GM08714 (cell line): ENCODE data around the gene FAM169A.
"Not testable (repeated sequence)": the region's sequence is repeated elsewhere in the genome, so short reads cannot be mapped to it uniquely, and the experiment has no call there.

Experiments used
- H3K4me3 ChIP-seq: fragments of 200-500 bp; sonication (Bioruptor generic); 2 replicates; pipeline ENCODE4 v1.5.1; 2014; ENCODE audit warnings: mild to moderate bottlenecking, low read length, inconsistent platforms
- ZNF274 ChIP-seq: IDR thresholded peaks from 2 replicates; pipeline ENCODE4 v1.6.1; 2012; ENCODE audit warnings: mild to moderate bottlenecking, low read depth, low read length

Gene FAM169A

DNA sequence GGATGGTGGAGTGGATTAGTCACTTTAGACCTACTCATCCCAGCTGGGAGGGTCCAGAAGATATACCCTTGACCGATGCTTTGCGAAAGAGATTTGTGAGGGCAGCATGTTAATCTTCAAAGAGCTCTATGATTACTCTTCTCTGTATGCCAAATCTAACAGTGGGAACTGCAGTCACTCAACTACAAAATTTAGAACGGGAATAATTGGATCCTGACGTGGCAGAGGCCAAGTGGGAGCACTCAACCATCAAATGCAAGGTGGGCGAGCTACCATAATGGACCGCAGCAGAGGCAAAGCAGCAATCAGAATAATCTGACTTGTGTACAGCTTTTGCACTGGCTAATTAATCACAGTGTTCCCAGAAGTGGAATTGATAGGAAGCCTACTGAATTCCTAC lies 78.8 kb downstream of the FAM169A start:
- H3K4me3 ChIP-seq, result no peak overlapping the region
- TF ChIP-seq ZNF274, result no peak

DNA sequence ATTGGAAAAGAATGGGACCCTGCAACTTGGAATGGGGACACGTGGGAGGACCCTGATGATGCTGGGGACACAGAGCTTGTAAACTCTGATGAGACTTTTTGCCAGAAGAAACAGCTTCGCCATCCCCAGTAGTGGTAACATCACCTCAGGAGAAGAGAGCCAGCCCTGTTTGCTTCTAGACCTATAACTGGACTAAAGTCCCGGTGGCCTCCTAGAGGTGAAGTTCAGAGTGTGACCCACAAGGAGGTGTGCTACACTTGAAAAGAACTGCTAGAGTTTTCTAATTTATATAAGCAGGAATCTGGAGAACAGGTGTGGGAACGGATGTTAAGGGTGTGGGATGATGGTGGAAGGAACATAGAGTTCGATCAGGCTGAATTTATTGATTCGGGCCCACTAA lies 79.3 kb downstream of the FAM169A start:
- TF ChIP-seq ZNF274, result no peak
- no peak overlapping the region for H3K4me3 ChIP-seq

DNA sequence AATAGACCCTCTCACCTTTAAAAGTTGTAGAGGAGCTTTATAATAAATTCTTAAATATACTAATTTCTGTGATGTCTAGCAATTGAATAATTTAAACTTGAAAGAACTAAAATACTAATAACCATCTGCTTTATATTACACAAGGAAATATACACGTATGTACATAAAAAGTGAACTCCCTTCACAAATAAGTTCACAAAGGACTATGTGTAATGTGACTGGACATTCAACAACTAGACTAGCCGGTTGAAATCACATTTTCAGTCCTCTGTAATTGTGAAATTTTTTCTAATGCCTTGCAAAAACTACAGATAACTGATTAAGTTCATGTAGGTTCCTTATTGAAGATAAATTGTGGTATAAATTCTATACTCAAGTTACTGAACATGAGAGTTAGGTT lies 87.6 kb downstream of the FAM169A start:
- no peak overlapping the region for H3K4me3 ChIP-seq
- TF ChIP-seq ZNF274, result no peak

DNA sequence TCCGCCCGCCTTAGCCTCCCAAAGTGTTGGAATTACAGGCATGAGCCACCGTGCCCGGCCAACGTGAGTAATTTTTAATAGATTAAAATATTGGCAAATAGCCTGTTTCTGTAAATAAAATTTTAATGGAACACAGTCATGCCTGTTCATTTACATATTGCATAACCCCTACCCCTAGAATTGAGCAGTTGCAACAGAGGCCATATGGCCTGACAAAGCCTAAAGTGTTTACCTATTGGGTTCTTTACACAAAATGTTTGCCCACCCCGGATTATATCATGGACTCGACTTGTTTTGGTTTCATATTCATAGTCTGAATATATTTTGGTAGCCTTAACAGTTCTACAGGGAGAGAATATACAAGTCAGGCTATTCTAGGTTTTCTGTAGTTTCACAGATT lies 93.8 kb downstream of the FAM169A start:
- H3K4me3 ChIP-seq, result no peak overlapping the region
- TF ChIP-seq ZNF274, result no peak

DNA sequence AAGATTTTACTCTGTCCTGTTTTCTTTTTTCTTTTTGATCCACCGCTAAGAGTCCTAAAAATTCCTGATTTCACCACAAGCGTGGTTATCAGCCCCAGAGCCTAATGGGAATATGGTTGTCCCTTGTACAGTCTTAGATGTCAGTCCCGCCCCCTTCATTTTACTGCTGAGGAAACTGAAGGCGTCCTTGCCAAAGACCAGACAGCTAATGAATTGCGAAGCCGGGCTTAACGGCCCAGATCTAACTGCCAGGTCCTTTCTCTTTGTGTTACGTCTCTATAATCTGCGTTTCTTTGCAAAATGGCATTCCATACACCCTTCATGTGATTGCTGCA lies 98.6 kb downstream of the FAM169A start:
- no peak for TF ChIP-seq ZNF274
- peak overlapping the region; percentile 100 for H3K4me3 ChIP-seq

DNA sequence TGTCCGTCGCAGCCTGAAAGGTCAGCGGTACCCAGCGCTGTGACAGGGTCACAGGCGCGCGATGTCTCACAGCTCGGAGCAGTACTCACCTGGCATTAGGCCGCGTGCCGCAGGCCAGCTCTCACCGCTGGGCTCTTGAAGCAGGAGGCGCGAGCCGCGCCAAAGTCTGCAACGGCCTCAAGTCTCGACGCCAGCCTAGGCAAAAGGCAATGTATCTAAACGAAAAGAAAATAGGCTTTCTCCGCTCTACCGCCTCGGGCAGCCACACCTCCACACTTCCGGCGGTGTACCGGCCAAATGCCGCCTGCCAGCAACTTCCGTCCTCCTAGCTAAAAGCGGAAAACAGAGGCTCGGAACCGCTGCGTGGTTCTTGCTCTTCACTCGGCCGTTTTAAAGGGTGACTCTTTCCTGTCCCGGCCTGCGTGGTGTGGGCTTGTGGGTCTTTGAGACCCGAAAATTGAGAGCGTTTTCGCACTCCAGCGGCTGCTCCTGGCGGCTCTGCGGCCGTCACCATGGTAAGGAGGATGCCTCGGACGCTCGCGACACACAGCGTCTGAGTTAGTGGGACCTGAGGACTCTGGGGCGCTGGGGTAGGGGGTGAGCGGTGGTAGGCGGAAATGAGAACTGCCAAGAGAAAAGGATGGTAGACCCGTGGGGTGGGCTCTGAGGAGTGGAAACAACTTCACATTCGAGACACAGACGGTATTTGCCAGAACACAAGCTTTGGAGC lies 99.2 kb downstream of the FAM169A start, which contains the start of the genes GFM2 and NSA2:
TSS of gene GFM2 (minus strand) at position 269 of the 730 bp plus-strand sequence. CDS start 3,375 bp downstream, outside the sequence.
TSS of gene NSA2 (plus strand) at position 401 of the 730 bp plus-strand sequence. CDS start at position 513, 112 bp downstream.
- TF ChIP-seq ZNF274, result no peak
- peak within 1 kb of the TSS; percentile 100 for H3K4me3 ChIP-seq

DNA sequence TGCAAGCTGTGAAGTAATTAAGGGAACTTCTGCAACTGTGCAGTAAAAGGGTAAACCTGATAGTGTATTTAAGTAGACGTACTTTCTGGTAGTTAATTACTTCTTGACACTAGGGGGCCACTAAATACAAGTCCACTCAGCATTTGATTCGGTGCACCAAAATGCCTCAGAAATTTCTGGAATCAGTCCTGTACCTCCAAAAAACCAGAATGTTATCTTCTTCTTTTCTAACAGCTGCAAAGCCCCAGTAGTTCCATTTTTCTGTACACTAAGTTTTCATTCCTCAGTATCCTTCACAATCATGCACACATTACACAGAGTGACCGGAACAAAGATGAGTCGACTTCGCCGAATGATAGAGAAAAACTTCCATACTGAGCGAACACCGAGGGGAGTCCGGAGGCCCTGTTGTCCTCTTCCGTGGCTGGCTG lies 99.8 kb downstream of the FAM169A start:
- TF ChIP-seq ZNF274, result no peak

DNA sequence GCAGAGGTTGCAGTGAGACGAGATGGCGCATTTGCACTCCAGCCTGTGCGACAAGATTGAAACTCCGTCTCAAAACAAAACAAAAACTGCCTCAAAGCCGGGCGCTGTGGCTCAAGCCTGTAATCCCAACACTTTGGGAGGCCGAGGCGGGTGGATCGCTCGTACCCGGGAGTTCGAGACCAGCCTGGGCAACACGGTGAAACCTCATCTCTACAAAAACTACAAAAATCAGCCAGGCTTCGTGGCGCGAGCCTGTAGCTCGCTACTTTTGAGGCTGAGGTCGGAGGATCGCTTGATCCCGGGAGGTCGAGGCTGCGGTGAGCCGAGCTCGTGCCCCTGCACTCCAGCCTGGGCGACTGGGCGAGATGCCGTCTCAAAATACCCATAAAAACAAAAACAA lies 100.3 kb downstream of the FAM169A start:
- TF ChIP-seq ZNF274, result no peak
- peak overlapping the region; percentile 100 for H3K4me3 ChIP-seq

More for the DNA sequence above, 99.8 kb downstream of the FAM169A start:
- H3K4me3 ChIP-seq, result peak overlapping the region; percentile 100

DNA sequence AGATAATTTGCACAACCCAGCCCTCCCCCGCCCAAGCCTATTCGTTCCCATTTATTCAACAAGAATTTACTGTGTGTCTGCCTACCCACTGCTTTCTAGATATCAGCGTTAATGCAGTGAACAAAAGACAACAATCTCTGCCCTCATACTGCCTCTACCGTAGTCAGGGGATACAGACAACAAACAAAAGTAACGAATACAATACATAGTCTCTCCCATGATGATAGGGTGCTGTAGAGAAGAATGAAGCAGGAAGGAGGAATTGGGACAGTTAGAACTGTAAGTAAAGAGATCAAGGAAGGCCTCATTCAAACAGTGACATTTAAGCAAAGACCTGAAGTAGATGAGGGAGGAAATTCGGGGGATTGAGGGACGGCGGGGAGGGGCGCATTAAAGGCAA lies 101.0 kb downstream of the FAM169A start:
- H3K4me3 ChIP-seq, result peak overlapping the region; percentile 100; the same call in 1 of the 2 replicates
- no peak for TF ChIP-seq ZNF274

DNA sequence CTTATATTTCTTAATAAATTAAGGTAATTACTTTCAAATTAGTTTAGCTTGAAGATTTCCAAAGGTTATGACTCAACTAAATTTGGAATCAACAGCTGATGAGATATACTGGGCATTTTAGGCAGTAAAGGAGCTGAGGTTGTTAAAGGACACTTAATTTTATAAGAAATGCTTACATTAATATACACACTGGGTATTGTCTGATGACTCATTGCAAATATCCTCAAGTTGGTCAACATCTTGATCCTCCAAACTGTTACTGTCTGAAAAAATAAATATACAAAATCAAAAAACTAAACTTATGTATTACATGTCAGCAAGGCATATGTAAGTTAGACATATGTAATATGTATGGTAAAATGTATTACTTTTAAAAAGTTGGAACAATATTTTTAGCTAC lies 102.7 kb downstream of the FAM169A start:
- no peak overlapping the region for H3K4me3 ChIP-seq
- TF ChIP-seq ZNF274, result no peak

DNA sequence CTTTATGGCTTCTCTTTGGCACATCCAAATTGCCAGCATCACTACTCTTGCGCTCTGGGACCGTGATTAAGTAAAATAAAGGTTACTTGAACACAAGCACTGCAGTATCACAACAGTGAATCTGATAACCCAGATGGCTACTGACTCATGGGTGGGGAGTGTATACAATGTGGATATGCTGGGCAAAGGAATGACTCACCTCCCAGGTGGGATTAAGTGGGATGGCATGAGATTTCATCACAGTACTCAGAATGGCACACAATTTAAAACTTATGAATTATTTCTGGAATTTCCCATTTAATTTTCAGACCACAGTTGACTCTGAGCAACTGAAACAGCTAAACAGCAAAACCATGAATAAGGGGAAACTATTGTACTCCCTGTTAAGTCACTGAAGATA lies 103.6 kb downstream of the FAM169A start:
- no peak overlapping the region for H3K4me3 ChIP-seq
- no peak for TF ChIP-seq ZNF274

DNA sequence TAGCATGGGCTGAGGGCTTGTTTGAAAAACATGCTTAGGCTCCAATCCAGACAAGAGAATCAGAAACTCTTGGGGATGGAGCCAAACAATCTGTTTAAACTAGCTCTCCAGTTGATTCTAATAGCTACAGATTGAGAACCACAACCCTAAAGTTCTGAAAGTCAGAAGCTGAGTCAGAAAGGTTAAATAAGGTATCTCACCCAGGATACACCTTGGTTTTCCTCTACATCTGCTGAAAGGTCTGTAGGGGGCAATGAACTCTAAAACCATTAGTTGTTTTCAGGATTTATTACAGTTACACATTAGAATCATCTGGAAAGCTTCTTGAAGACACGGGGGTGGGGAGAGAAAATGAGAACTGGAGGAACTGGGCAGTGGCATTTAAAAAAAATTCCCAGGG lies 104.9 kb downstream of the FAM169A start:
- H3K4me3 ChIP-seq, result no peak overlapping the region
- TF ChIP-seq ZNF274, result no peak

DNA sequence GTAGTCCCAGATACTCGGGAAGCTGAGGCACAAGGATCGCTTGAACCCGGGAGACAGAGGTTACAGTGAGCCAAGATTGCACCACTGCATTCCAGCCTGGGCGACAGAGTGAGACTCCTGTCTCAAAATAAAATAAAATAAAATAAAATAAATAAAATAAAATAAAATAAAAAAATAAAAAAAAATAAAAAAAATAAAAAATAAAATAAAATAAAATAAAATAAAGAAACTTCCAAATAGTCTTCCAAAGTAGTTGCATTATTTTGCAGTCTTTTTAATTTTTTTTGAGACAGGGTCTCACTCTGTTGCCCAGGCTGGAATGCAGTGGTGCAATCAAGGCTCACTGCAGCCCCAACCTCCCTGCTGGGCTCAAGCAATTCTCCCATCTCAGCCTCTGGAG lies 117.4 kb downstream of the FAM169A start:
- H3K4me3 ChIP-seq, result not testable (repeated sequence)

DNA sequence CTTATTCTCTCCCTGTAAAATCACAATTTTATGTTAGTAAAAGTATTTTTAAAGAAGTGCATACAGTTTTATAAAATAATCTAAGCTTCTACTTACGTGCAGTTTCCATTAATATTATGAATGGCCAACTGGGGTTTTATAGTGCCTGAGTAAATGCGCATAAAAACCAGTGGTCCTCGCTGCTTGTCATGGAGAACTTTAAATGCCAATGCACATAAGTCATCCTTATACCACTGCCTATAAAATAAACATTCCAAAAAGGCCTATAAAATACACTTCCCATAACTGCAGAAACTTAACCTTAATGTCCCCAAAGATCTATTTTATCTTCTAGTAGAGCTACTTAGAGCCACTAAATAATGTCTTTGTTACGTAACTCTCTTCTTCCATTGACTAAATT lies 127.8 kb downstream of the FAM169A start:
- TF ChIP-seq ZNF274, result no peak
- H3K4me3 ChIP-seq, result no peak overlapping the region

DNA sequence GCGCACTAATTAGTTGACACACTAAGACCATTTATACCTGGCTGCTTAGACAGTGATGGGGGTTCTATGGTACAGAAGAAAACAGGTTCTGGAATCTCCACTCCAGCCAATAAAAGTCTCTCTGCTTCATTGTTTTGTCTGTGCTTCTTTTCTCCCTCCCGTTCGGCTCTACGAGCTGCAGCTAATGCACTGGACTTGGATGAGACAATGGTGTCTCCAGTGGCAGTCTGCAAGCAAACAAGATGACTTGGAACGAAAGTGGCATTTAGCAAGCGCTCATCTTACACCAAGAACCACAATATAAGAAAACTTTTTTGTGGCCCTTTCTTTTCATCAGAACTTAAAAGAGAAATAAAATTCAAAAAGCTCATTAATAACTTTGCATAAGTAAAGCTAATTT lies 129.4 kb downstream of the FAM169A start:
- no peak overlapping the region for H3K4me3 ChIP-seq
- TF ChIP-seq ZNF274, result no peak
